Sigmoid colon (tissue), 7 donors: ENCODE results near the gene SUPT20HL1. TPM values are rescaled to one million over a fixed set of nuclear protein-coding genes. Genes with fewer than 3 reads are reported as not detected.
A peak's percentile ranks its signal among the peaks of the same experiment; 100 is the strongest.

Experiments used
- DNase-seq: peaks from one replicate; pipeline ENCODE4 v3.0.0-alpha.2; 2019
- H3K27ac ChIP-seq, 4 donors: fragments of 200-600 bp; sonication (generic); one replicate each; pipeline ENCODE4 v1.5.1; 2016 to 2019; ENCODE audit warnings: mild to moderate bottlenecking in 1 of 4
- H3K27me3 ChIP-seq, 3 donors: fragments of 200-600 bp; sonication (generic); one replicate each; pipeline ENCODE4 v1.5.1; 2019; ENCODE audit warnings: mild to moderate bottlenecking in 1 of 3
- H3K36me3 ChIP-seq, 4 donors: fragments of 200-600 bp; sonication (generic); one replicate each; pipeline ENCODE4 v1.5.1; 2016 to 2019
- H3K4me1 ChIP-seq, 4 donors: fragments of 200-600 bp; sonication (generic); one replicate each; pipeline ENCODE4 v1.5.1; 2017 to 2019
- H3K4me3 ChIP-seq, 4 donors: fragments of 200-600 bp; sonication (generic); one replicate each; pipeline ENCODE4 v1.5.1; 2017 to 2019; ENCODE audit warnings: mild to moderate bottlenecking in 2 of 4, moderate library complexity in 1 of 4
- H3K9me3 ChIP-seq, 4 donors: fragments of 200-600 bp in 3 of 4; sonication (generic) in 3 of 4; one replicate each; pipeline versions ENCODE4 v1.5.1 to v1.6.1; 2013 to 2019
- EP300 ChIP-seq, 4 donors: sonication (generic); formaldehyde crosslinking; IDR thresholded peaks; one replicate each; pipeline ENCODE4 v1.6.1; 2017; ENCODE audit warnings: antibody characterized with exemption in 4 of 4
- POLR2A ChIP-seq, 2 donors: fragments of 450-650 bp; IDR thresholded peaks; one replicate each; pipeline ENCODE4 v1.6.1; 2016; ENCODE audit warnings: antibody characterized with exemption in 2 of 2, mild to moderate bottlenecking in 2 of 2, moderate library complexity in 2 of 2
- POLR2AphosphoS5 ChIP-seq, 4 donors: sonication (generic); formaldehyde crosslinking; IDR thresholded peaks; one replicate each; pipeline ENCODE4 v1.6.1; 2017; ENCODE audit warnings: antibody characterized with exemption in 4 of 4
- WGBS, 2 donors: extraction: QIAGEN DNeasy Blood & Tissue Kit; methylation state at CpG; one replicate each; pipeline ENCODE4 v1.1.7; 2013; 5-methylcytosine and 5-hydroxymethylcytosine counted together
- intact Hi-C: fragments of 100-400 bp; cut with DNase I; formaldehyde crosslinking; loops from one replicate; pipeline ENCODE4 v1.15.1; 2023
- polyA plus RNA-seq, 3 donors: library from polyadenylated mRNA; stranded (reverse); fragments of 200-250 nt; gene quantifications; one replicate each; pipeline ENCODE4 v1.2.3, GENCODE V29; 2013
- total RNA-seq, 4 donors: library from RNA; depleted of rRNA; stranded (reverse); fragments of >200 nt; gene quantifications; one replicate each; pipeline ENCODE4 v1.1.0, GENCODE V29; 2016
- TF ChIP-seq, protein P1 (sequence below), 4 experiments: fragments of 450-650 bp in 3 of 4; fragments of 200-600 bp in 1 of 4; IDR thresholded peaks; one replicate each; pipeline ENCODE4 v1.5.1; 2016 to 2019; ENCODE audit warnings: antibody characterized with exemption in 4 of 4, mild to moderate bottlenecking in 3 of 4, moderate library complexity in 2 of 4
- donor health status: healthy with polysubstance abuse.
- donor health status: Bipolar disorder and iron deficiency.
- donor health status: healthy.

SUPT20HL1 gene
- total and polyA plus RNA-seq, 7 donors, result 0.16 to 1.1 (median 0.36) TPM; not detected in 4

DNA sequence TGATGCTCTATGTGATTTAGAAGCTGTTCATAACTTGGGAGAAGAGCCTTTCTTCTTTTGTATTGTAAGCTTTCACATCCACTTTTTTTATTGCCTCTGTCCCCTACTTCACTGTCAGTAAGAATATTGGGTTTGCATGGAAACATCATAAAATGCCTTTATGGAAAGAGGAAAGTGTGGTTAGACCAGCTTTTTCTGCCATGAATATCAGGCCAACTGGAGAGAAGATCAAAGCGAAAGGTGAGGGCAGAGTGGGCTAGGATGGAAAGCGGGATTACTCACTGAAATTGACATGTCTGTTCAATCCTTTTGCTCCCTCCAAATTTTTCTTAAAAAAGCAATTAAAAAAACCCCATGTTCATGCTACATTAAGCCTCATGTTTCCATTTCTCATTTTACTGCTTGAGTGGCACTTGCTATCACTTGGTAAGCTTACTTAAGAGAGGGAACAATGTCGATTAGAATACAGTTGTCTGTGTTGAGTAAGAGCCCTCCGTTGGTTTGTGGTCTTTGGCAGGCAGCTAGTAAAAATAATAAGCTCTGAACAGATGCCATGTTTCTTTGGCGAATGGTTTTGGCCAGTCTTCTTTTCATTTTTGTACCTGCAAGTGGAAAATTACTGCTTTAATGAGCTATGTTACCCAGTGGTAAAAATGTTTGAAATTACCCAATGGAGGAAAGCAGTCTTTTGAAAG is 35.9 kb downstream of the SUPT20HL1 start:
- Histone ChIP-seq H3K9me3 (no peaks in the 10 kb centered on the region), H3K36me3 (no peaks in the 10 kb centered on the region), H3K4me1 (peaks cover 0 to 26% (median 8%) of the 10 kb centered on the region in 4 donors), H3K4me3 (no peak overlapping the region), H3K27me3 (no peaks in the 10 kb centered on the region), H3K27ac (peak overlapping the region; percentile 68 to 78 (median 72))
- intact Hi-C loops, result loop anchor here (10.0 kb wide), 1 partner anchor 748 kb away; no protein-coding TSS in a partner anchor
- no peak for DNase-seq
- 62 to 66% methylated on average over 5 of the region's 5 CpGs for WGBS, 2 donors
- TF ChIP-seq EP300 (IDR thresholded peaks at IDR 0.05) (no peak), POLR2AphosphoS5 (IDR thresholded peaks at IDR 0.05) (no peak)

DNA sequence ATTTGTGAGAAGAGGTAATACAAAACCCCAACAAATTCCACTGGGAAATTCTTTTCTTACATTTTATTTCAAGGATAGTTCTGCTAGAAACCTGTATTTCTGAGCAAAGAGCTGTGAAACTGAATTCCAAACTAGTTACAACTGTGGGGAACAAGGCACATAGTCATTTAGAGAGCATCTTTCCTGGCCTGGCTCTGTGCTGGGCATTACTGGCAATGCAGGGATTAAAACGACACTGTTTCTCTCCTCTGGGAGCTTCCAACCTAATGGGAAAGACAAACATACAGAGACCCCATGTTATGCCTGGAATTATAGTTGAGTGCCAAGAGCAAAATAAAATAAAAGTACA is 36.5 kb downstream of the SUPT20HL1 start:
- DNase-seq, result no peak
- Histone ChIP-seq H3K27ac (peak overlapping the region; percentile 68 to 78 (median 72)), H3K4me1 (peaks cover 0 to 26% (median 8%) of the 10 kb centered on the region in 4 donors), H3K4me3 (no peak overlapping the region), H3K9me3 (no peaks in the 10 kb centered on the region), H3K36me3 (no peaks in the 10 kb centered on the region), H3K27me3 (no peaks in the 10 kb centered on the region)
- intact Hi-C loops, result loop anchor here (10.0 kb wide), 1 partner anchor 748 kb away; no protein-coding TSS in a partner anchor
- no peak for TF ChIP-seq EP300 (IDR thresholded peaks at IDR 0.05)
- TF ChIP-seq POLR2AphosphoS5 (IDR thresholded peaks at IDR 0.05), result no peak
- TF ChIP-seq, protein P1, sequence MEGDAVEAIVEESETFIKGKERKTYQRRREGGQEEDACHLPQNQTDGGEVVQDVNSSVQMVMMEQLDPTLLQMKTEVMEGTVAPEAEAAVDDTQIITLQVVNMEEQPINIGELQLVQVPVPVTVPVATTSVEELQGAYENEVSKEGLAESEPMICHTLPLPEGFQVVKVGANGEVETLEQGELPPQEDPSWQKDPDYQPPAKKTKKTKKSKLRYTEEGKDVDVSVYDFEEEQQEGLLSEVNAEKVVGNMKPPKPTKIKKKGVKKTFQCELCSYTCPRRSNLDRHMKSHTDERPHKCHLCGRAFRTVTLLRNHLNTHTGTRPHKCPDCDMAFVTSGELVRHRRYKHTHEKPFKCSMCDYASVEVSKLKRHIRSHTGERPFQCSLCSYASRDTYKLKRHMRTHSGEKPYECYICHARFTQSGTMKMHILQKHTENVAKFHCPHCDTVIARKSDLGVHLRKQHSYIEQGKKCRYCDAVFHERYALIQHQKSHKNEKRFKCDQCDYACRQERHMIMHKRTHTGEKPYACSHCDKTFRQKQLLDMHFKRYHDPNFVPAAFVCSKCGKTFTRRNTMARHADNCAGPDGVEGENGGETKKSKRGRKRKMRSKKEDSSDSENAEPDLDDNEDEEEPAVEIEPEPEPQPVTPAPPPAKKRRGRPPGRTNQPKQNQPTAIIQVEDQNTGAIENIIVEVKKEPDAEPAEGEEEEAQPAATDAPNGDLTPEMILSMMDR (IDR thresholded peaks at IDR 0.05), result no peak
- TF ChIP-seq POLR2A (IDR thresholded peaks at IDR 0.05), result no peak
- 79 to 82% methylated on average over 1 of the region's 1 CpG for WGBS, 2 donors

DNA sequence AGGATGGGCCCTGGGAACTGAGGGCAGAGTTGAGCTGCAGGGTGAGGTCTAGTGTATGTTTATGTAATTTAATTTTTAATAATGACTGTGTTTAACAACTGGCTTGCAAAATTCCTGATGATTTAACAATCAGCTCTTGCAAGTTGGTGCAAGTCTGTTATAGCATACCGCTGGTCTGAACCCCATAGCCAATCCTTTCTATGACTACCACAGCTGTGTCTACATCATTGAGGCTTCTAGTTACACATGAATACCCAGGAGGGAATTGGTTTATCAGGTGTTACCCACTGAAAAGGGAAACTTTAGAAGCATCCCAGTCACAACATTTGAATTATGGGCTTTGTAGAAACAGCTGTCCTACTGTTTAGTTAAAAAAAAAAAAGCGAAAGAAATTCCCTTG is 38.3 kb downstream of the SUPT20HL1 start:
- H3K4me1 ChIP-seq, result peaks cover 0 to 26% (median 8%) of the 10 kb centered on the region in 4 donors
- no peak for DNase-seq
- H3K9me3 ChIP-seq, result no peaks in the 10 kb centered on the region
- 96 to 100% methylated on average over 2 of the region's 2 CpGs for WGBS, 2 donors
- H3K4me3 ChIP-seq, result no peak overlapping the region
- intact Hi-C loops, result loop anchor here (10.0 kb wide), 1 partner anchor 746 kb away; no protein-coding TSS in a partner anchor
- no peaks in the 10 kb centered on the region for H3K36me3 ChIP-seq
- H3K27me3 ChIP-seq, result no peaks in the 10 kb centered on the region
- peak overlapping the region in 3 of 4 donors; percentile 68 to 78 (median 73) for H3K27ac ChIP-seq
- TF ChIP-seq POLR2AphosphoS5 (IDR thresholded peaks at IDR 0.05), result no peak

DNA sequence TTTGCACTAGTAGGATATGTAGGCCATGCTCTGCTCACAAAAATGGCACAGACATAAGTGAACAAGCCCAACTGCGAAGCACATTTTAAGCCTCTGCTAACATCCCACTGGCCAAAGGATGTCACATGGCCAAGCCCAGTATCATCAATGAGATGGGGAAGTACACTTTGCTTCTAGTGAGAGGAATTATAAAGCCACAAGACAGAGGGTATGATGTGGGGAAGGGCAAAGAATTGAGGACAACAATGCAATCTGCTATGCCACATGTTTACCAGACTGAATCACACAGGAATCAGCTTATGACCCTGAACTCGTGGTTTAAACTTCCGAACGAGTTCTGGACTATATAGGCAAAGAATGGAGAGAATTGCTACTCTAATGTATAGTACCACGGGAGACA is 39.1 kb downstream of the SUPT20HL1 start:
- H3K27me3 ChIP-seq, result no peaks in the 10 kb centered on the region
- H3K9me3 ChIP-seq, result no peaks in the 10 kb centered on the region
- H3K4me1 ChIP-seq, result peaks cover 0 to 26% (median 8%) of the 10 kb centered on the region in 4 donors
- no peak overlapping the region for H3K27ac ChIP-seq
- H3K4me3 ChIP-seq, result no peak overlapping the region
- intact Hi-C loops, result loop anchor here (10.0 kb wide), 1 partner anchor 745 kb away; no protein-coding TSS in a partner anchor
- 85 to 94% methylated on average over 5 of the region's 5 CpGs for WGBS, 2 donors
- no peaks in the 10 kb centered on the region for H3K36me3 ChIP-seq
- TF ChIP-seq POLR2A (IDR thresholded peaks at IDR 0.05), result no peak
- TF ChIP-seq, protein P1 (IDR thresholded peaks at IDR 0.05), result no peak
- no peak for TF ChIP-seq POLR2AphosphoS5 (IDR thresholded peaks at IDR 0.05)
- TF ChIP-seq EP300 (IDR thresholded peaks at IDR 0.05), result no peak
- DNase-seq, result no peak

DNA sequence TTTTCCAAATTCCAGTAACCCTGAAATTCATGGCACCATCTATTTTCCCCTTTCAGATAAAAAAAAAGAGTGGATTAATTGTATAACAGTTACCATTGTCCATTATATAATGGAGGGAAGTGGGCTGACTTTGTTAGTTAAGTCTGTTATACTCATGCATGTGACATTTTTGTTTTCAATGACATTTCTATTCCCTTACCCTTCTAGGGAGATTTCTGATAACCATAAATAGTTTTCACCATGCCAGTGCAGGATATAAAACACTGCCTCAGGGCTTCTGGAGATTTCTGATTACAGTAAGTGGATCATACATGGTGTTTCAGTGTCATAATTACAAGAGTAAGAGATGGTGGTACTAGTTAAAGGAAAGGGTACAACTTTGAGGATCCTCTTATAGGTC is 45.5 kb downstream of the SUPT20HL1 start:
- H3K36me3 ChIP-seq, result no peaks in the 10 kb centered on the region
- no peak for DNase-seq
- TF ChIP-seq POLR2AphosphoS5 (IDR thresholded peaks at IDR 0.05), result no peak
- no peaks in the 10 kb centered on the region for H3K9me3 ChIP-seq
- intact Hi-C loops, result no loop called here
- no peaks in the 10 kb centered on the region for H3K27me3 ChIP-seq
- H3K27ac ChIP-seq, result no peak overlapping the region
- no peaks in the 10 kb centered on the region for H3K4me1 ChIP-seq
- H3K4me3 ChIP-seq, result no peak overlapping the region

Other genes with a start within 250 kb of the SUPT20HL1 start
- 10 to 100 TPM; 56.7 to 81.6 (median 62.0) TPM for gene ZFX, start 210.9 kb upstream of the SUPT20HL1 start, total RNA-seq
- gene ZFX, start 210.9 kb upstream of the SUPT20HL1 start, polyA plus RNA-seq, result 1 to 10 TPM; 4.4 to 7.8 (median 6.9) TPM
- gene SUPT20HL2, start 46.6 kb upstream of the SUPT20HL1 start, total RNA-seq, result under 1 TPM in 1 of 4 donors, not detected in 3; 0.14 TPM
- gene SUPT20HL2, start 46.6 kb upstream of the SUPT20HL1 start, polyA plus RNA-seq, result not detected
- 10 to 100 TPM; 47.6 to 63.2 (median 59.0) TPM for gene PDK3, start 104.6 kb downstream of the SUPT20HL1 start, total RNA-seq
- 10 to 100 TPM in 1 of 3 donors, 1 to 10 TPM in 2; 3.6 to 11.1 (median 9.7) TPM for gene PDK3, start 104.6 kb downstream of the SUPT20HL1 start, polyA plus RNA-seq